HEK293 (cell line): ENCODE data around the gene GUCY1B1.

Source experiments
- CTCF ChIA-PET: fragments of 350-600 bp; formaldehyde crosslinking; extraction: SDS; loops from one replicate; lab custom pipeline; 2021; ENCODE audit warnings: antibody characterized with exemption; lab: Yijun Ruan, JAX
- POLR2A ChIA-PET: fragments of 300-600 bp; formaldehyde crosslinking; extraction: SDS; loops from one replicate; lab custom pipeline; 2020; ENCODE audit warnings: antibody characterized with exemption, inconsistent platforms; lab: Yijun Ruan, JAX
- H3K27ac ChIP-seq: fragments of 200-500 bp; sonication (Bioruptor generic); 2 replicates; pipeline ENCODE4 v1.5.1; 2014; ENCODE audit warnings: low read depth, low read length, control low read depth, inconsistent platforms; ENCODE audit errors: extremely low read depth
- H3K36me3 ChIP-seq, 2 experiments: fragments of 200-500 bp in 1 of 2; sonication (Bioruptor generic) in 1 of 2; 1 replicate in 1 of 2; 2 replicates in 1 of 2; pipeline ENCODE4 v1.5.1; 2014 to 2017; ENCODE audit warnings: inconsistent platforms in 2 of 2, low read length in 2 of 2; ENCODE audit not compliant: control insufficient read depth in 2 of 2, insufficient read depth in 1 of 2
- H3K4me1 ChIP-seq: fragments of 200-500 bp; sonication (Bioruptor generic); 2 replicates; pipeline ENCODE4 v1.5.1; 2014; ENCODE audit warnings: mild to moderate bottlenecking, low read length, inconsistent platforms; ENCODE audit not compliant: control insufficient read depth, insufficient read depth
- H3K4me3 ChIP-seq: 2 replicates; pipeline ENCODE4 v1.5.1; 2011; ENCODE audit warnings: low read depth, mild to moderate bottlenecking, control low read depth, low read length, moderate library complexity
- H3K9me3 ChIP-seq: fragments of 200-500 bp; sonication (Bioruptor generic); 2 replicates; pipeline ENCODE4 v1.5.1; 2014; ENCODE audit warnings: low read depth, low read length, inconsistent platforms; ENCODE audit not compliant: control insufficient read depth, insufficient read depth
- EGR2 ChIP-seq: fragments of 450-650 bp; formaldehyde crosslinking; IDR thresholded peaks from 2 replicates; pipeline ENCODE4 v1.5.1; 2016; ENCODE audit warnings: low read depth, missing biosample characterization, missing genetic modification characterization
- GLI4 ChIP-seq: fragments of 450-650 bp; formaldehyde crosslinking; IDR thresholded peaks from 2 replicates; pipeline ENCODE4 v1.5.1; 2016; ENCODE audit warnings: missing biosample characterization, missing genetic modification characterization
- GLIS1 ChIP-seq: fragments of 450-650 bp; formaldehyde crosslinking; IDR thresholded peaks from 2 replicates; pipeline ENCODE4 v1.5.1; 2016; ENCODE audit warnings: missing biosample characterization, missing genetic modification characterization
- KLF16 ChIP-seq: fragments of 450-650 bp; formaldehyde crosslinking; IDR thresholded peaks from 2 replicates; pipeline ENCODE4 v1.5.1; 2017; ENCODE audit warnings: missing biosample characterization, missing genetic modification characterization
- ZFHX2 ChIP-seq: fragments of 450-650 bp; formaldehyde crosslinking; conservative IDR thresholded peaks from 2 replicates; pipeline ENCODE4 v1.5.1; 2016; ENCODE audit warnings: missing biosample characterization, missing genetic modification characterization
- ZNF24 ChIP-seq: fragments of 450-650 bp; formaldehyde crosslinking; IDR thresholded peaks from 2 replicates; pipeline ENCODE4 v1.5.1; 2016; ENCODE audit warnings: missing biosample characterization, missing genetic modification characterization
- ZNF426 ChIP-seq: fragments of 450-650 bp; formaldehyde crosslinking; IDR thresholded peaks from 2 replicates; pipeline ENCODE4 v1.5.1; 2017; ENCODE audit warnings: missing biosample characterization, missing genetic modification characterization, mild to moderate bottlenecking, inconsistent platforms, moderate library complexity
- ZNF488 ChIP-seq: fragments of 450-650 bp; formaldehyde crosslinking; IDR thresholded peaks from 2 replicates; pipeline ENCODE4 v1.5.1; 2016; ENCODE audit warnings: missing biosample characterization, missing genetic modification characterization
- ZNF529 ChIP-seq: fragments of 450-650 bp; formaldehyde crosslinking; IDR thresholded peaks from 2 replicates; pipeline ENCODE4 v1.5.1; 2017; ENCODE audit warnings: missing genetic modification characterization, missing biosample characterization; ENCODE audit not compliant: insufficient replicate concordance
- ZNF600 ChIP-seq: fragments of 450-650 bp; formaldehyde crosslinking; IDR thresholded peaks from 2 replicates; pipeline ENCODE4 v1.5.1; 2016; ENCODE audit warnings: missing biosample characterization, missing genetic modification characterization
- ZNF792 ChIP-seq: fragments of 450-650 bp; formaldehyde crosslinking; IDR thresholded peaks from 2 replicates; pipeline ENCODE4 v1.5.1; 2016; ENCODE audit warnings: missing biosample characterization, missing genetic modification characterization
- ZSCAN30 ChIP-seq: fragments of 450-650 bp; IDR thresholded peaks from 2 replicates; pipeline ENCODE4 v1.5.1; 2018; ENCODE audit warnings: missing biosample characterization, mild to moderate bottlenecking, missing genetic modification characterization, moderate library complexity
- TF ChIP-seq, protein P1 (sequence below): fragments of 450-650 bp; formaldehyde crosslinking; IDR thresholded peaks from 2 replicates; pipeline ENCODE4 v1.5.1; 2016; ENCODE audit warnings: missing biosample characterization, missing genetic modification characterization

Gene GUCY1B1

GRCh38 chr4:155742310-155743015, 16.4 kb upstream of the GUCY1B1 start:
- H3K4me3 ChIP-seq, result no peak overlapping the region
- no peaks in the 10 kb centered on the region for H3K36me3 ChIP-seq
- H3K4me1 ChIP-seq, result no peaks in the 10 kb centered on the region
- ChIA-PET POLR2A (no interaction called here), CTCF (interaction anchor here (0.7 kb wide), 1 partner anchor 366 kb away, joined by 3 read pairs; no protein-coding TSS in a partner anchor)
- no peaks in the 10 kb centered on the region for H3K9me3 ChIP-seq
- no peak overlapping the region for H3K27ac ChIP-seq
- TF ChIP-seq ZNF600 (tag by site-specific recombination) (no peak), ZNF426 (no peak), KLF16 (tag by site-specific recombination) (no peak), GLIS1 (tag by site-specific recombination) (no peak), GLI4 (tag by site-specific recombination) (no peak), ZNF529 (tag by site-specific recombination) (no peak), EGR2 (no peak), ZNF24 (no peak)

GRCh38 chr4:155745984-155746383, 12.8 kb upstream of the GUCY1B1 start:
- H3K27ac ChIP-seq, result no peak overlapping the region
- CTCF ChIA-PET, result interaction anchor here (0.7 kb wide), 1 partner anchor 9 kb away, joined by 3 read pairs; no protein-coding TSS in a partner anchor

GRCh38 chr4:155748039-155748438, 10.8 kb upstream of the GUCY1B1 start:
- no peaks in the 10 kb centered on the region for H3K4me1 ChIP-seq
- ChIA-PET CTCF (no interaction called here), POLR2A (no interaction called here)
- TF ChIP-seq, protein P1, sequence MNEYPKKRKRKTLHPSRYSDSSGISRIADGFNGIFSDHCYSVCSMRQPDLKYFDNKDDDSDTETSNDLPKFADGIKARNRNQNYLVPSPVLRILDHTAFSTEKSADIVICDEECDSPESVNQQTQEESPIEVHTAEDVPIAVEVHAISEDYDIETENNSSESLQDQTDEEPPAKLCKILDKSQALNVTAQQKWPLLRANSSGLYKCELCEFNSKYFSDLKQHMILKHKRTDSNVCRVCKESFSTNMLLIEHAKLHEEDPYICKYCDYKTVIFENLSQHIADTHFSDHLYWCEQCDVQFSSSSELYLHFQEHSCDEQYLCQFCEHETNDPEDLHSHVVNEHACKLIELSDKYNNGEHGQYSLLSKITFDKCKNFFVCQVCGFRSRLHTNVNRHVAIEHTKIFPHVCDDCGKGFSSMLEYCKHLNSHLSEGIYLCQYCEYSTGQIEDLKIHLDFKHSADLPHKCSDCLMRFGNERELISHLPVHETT (tag by site-specific recombination), result no peak
- TF ChIP-seq ZNF488 (tag by site-specific recombination), result no peak
- no peak overlapping the region for H3K27ac ChIP-seq
- H3K36me3 ChIP-seq, result no peaks in the 10 kb centered on the region
- no peak overlapping the region for H3K4me3 ChIP-seq
- no peaks in the 10 kb centered on the region for H3K9me3 ChIP-seq

More at GRCh38 chr4:155745984-155746383, 12.8 kb upstream of the GUCY1B1 start:
- Histone ChIP-seq H3K9me3 (no peaks in the 10 kb centered on the region), H3K36me3 (no peaks in the 10 kb centered on the region), H3K4me3 (no peak overlapping the region), H3K4me1 (no peaks in the 10 kb centered on the region)
- POLR2A ChIA-PET, result no interaction called here
- TF ChIP-seq ZNF488 (tag by site-specific recombination) (no peak), ZNF792 (tag by site-specific recombination) (no peak)

DNA sequence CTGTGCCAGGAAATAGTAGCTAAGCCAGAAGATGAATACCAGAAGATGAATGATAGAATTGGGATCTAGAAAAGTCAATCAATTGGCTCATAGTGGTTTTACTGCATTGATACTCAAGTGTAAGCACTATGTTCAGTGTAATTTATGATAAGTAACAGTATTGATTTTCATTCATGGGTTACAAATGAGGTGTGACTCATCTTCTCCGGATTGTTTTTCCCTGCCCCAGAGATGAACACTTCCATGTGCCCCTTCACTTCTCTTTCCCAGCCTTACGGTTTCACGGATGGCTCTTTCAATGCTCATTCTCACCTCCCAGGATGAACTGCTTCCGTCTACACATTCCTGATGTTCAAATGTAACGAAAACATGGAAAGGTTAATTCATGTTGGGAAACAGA, 9.8 kb upstream of the GUCY1B1 start:
- no peak overlapping the region for H3K4me3 ChIP-seq
- CTCF ChIA-PET, result interaction anchor here (0.6 kb wide), 2 partner anchors 18 to 39 kb away, joined by 3 read pairs; no protein-coding TSS in a partner anchor
- no peaks in the 10 kb centered on the region for H3K9me3 ChIP-seq
- TF ChIP-seq ZFHX2 (no peak), ZSCAN30 (tag by site-specific recombination) (no peak)
- H3K4me1 ChIP-seq, result no peaks in the 10 kb centered on the region
- POLR2A ChIA-PET, result no interaction called here
- no peaks in the 10 kb centered on the region for H3K36me3 ChIP-seq
- no peak overlapping the region for H3K27ac ChIP-seq
